Kidney (tissue), 14 donors: ENCODE results near the gene MAB21L2. TPM values are rescaled to one million over a fixed set of nuclear protein-coding genes. Genes with fewer than 3 reads are reported as not detected.

ENCODE experiments used
- DNase-seq, 5 donors: peaks; one replicate each; pipeline ENCODE4 v3.0.0-alpha.2; 2013 to 2020
- FAIRE-seq: peaks from 2 replicates; lab custom pipeline; 2012; peaks lifted over from hg19 to GRCh38; lab: Jason Lieb, UNC
- H3K27ac ChIP-seq, 2 donors: one replicate each; pipeline ENCODE4 v1.7.0; 2013; ENCODE audit warnings: low read depth in 2 of 2, low read length in 2 of 2, inconsistent platforms in 1 of 2
- H3K27me3 ChIP-seq: one replicate; pipeline ENCODE4 v1.7.1; 2013; ENCODE audit warnings: low read length, inconsistent platforms; ENCODE audit not compliant: control insufficient read depth, insufficient read depth
- H3K36me3 ChIP-seq, 3 donors: one replicate each; pipeline versions ENCODE4 v1.7.0 to v1.7.1; 2013; ENCODE audit warnings: low read length in 3 of 3, control low read depth in 1 of 3, inconsistent platforms in 1 of 3; ENCODE audit not compliant: insufficient read depth in 3 of 3, control insufficient read depth in 2 of 3
- H3K4me1 ChIP-seq, 3 donors: one replicate each; pipeline versions ENCODE4 v1.7.0 to v1.7.1; 2013; ENCODE audit warnings: low read length in 3 of 3, inconsistent platforms in 1 of 3, low read depth in 1 of 3; ENCODE audit not compliant: control insufficient read depth in 2 of 3, insufficient read depth in 2 of 3
- H3K4me3 ChIP-seq, 3 donors: one replicate each; pipeline versions ENCODE4 v1.7.0 to v1.8.1; 2013; ENCODE audit warnings: low read length in 3 of 3, control low read depth in 1 of 3, inconsistent platforms in 1 of 3
- H3K9ac ChIP-seq, 3 donors: one replicate each; pipeline versions ENCODE4 v1.7.0 to v1.7.1; 2013; ENCODE audit warnings: low read length in 3 of 3, control low read depth in 1 of 3, inconsistent platforms in 1 of 3
- H3K9me3 ChIP-seq, 3 donors: one replicate each; pipeline versions ENCODE4 v1.7.0 to v1.7.1; 2013; ENCODE audit warnings: low read length in 3 of 3, control low read depth in 1 of 3, inconsistent platforms in 1 of 3; ENCODE audit not compliant: control insufficient read depth in 2 of 3, insufficient read depth in 1 of 3
- CTCF ChIP-seq: IDR thresholded peaks from 3 replicates; pipeline ENCODE4 v1.5.1; 2012; ENCODE audit warnings: mild to moderate bottlenecking, moderate library complexity, borderline replicate concordance; ENCODE audit not compliant: insufficient read depth; ENCODE audit errors: extremely low read depth
- intact Hi-C: fragments of 100-400 bp; cut with DNase I; formaldehyde crosslinking; loops from one replicate; pipeline ENCODE4 v1.11.1; 2022
- polyA plus RNA-seq: library from polyadenylated mRNA; stranded (reverse); fragments of 350-450 nt; fragmentation: Illumina TruSeq; extraction: RNeasy Lipid Tissue Mini Kit (QIAGEN cat#74804); gene quantifications from one replicate; pipeline ENCODE4 v1.2.3, GENCODE V29; 2014; ENCODE audit warnings: low read depth, low replicate concordance; ENCODE audit not compliant: insufficient read depth
- total RNA-seq: library from RNA; stranded (reverse); fragmentation: NEBNext Ultra II Directional; extraction: Animal tissue kit (Norgen Biotek cat#: 25700); gene quantifications from one replicate; pipeline ENCODE4 v1.2.1, GENCODE V29; 2021
- donor health status: control.
- donor health status: control.
- donor health status: control.
- donor health status: control.
- donor health status: control.
- donor health status: DM: yes; HTN: yes; CAD: no.
- donor health status: Normal renal cell carcinoma (clear cell type).

MAB21L2 gene
- total and polyA plus RNA-seq, 2 donors from 2014 or later: 0.09 TPM; not detected in 1

DNA sequence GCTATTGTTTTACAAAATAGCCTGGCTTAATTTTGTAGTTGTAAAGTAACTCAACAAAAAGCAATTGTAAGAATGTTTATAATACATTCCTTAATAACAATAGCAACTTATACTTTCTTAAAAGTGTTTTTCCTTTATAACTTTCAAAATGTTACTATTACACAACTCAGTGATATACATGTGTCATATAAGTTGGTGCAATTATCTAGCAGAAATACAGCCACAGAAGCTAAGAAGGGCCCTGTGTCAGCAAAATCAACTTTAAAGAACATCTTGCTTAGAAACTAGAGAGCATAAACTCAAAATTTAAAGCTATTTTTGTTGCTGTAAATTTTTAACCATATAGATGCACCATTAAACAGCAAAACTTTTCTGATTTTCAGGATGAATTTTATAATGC lies 41.4 kb upstream of the MAB21L2 start:
- Histone ChIP-seq H3K9ac (no peak overlapping the region), H3K27ac (no peak overlapping the region), H3K4me1 (no peaks in the 10 kb centered on the region), H3K36me3 (no peaks in the 10 kb centered on the region), H3K9me3 (no peaks in the 10 kb centered on the region), H3K27me3 (no peaks in the 10 kb centered on the region), H3K4me3 (no peak overlapping the region)
- DNase-seq: no peak
- intact Hi-C loops: no loop called here
- no peak for TF ChIP-seq CTCF
- FAIRE-seq: no peak

GRCh38 chr4:150540959-150541360 lies 41.0 kb upstream of the MAB21L2 start:
- Histone ChIP-seq H3K4me1 (no peaks in the 10 kb centered on the region), H3K36me3 (no peaks in the 10 kb centered on the region), H3K4me3 (no peak overlapping the region), H3K27me3 (no peaks in the 10 kb centered on the region), H3K9ac (no peak overlapping the region), H3K27ac (no peak overlapping the region), H3K9me3 (no peaks in the 10 kb centered on the region)
- DNase-seq (no peak), FAIRE-seq (no peak)
- intact Hi-C loops: no loop called here
- TF ChIP-seq CTCF: no peak

DNA sequence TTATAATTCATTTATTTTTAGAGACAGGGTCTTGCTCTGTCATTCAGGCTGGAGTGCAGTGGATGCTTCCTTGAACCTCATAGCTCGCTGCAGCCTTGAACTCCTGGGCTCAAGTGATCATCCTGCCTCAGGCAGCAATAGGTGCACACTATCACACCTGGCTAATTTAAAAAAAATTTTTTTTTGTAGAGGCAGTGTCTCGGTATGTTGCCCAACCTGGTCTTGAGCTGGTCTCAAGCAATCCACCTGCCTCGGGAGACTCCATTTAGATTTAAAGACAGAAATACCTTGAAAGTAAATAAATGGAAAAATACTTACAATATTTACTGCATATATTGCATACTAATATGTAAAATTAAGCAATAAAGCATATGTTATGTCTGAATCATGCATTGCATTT lies 40.3 kb upstream of the MAB21L2 start:
- Histone ChIP-seq H3K4me1 (no peaks in the 10 kb centered on the region), H3K27ac (no peak overlapping the region), H3K9ac (no peak overlapping the region), H3K9me3 (no peaks in the 10 kb centered on the region), H3K27me3 (no peaks in the 10 kb centered on the region), H3K36me3 (no peaks in the 10 kb centered on the region), H3K4me3 (no peak overlapping the region)
- DNase-seq (no peak), FAIRE-seq (no peak)
- intact Hi-C loops: no loop called here
- TF ChIP-seq CTCF: no peak

DNA sequence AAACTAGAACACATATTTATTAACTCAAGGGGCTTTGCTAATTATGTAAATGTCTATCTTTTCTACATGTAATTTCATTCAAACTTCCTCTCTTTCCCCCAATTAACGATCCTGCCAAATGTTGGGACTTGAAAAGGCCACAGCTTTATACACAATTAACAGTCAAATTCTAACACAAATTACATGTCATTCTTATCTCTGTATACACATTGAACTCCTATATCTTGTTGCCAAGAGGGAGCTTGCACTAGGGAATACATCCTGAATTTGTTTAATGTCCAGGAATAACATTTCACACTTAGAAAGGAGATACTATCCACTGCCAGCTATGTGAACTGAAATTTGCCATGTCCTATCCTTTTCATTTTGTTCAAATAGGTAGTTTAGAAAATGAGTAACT lies 38.9 kb upstream of the MAB21L2 start:
- FAIRE-seq: no peak
- no peaks in the 10 kb centered on the region for H3K9me3 ChIP-seq
- TF ChIP-seq CTCF: no peak
- no peak overlapping the region for H3K9ac ChIP-seq
- H3K27me3 ChIP-seq: no peaks in the 10 kb centered on the region
- DNase-seq: no peak
- intact Hi-C loops: no loop called here
- H3K4me3 ChIP-seq: no peak overlapping the region
- H3K36me3 ChIP-seq: no peaks in the 10 kb centered on the region
- H3K27ac ChIP-seq: no peak overlapping the region
- H3K4me1 ChIP-seq: no peaks in the 10 kb centered on the region
